Measurements from ENCODE around the gene TIMP2. TPM values are rescaled to one million over a fixed set of nuclear protein-coding genes. Genes with fewer than 3 reads are reported as not detected.

TIMP2 gene
- total RNA-seq, 1 experiment from 2014 or later, result 64.8 TPM

DNA sequence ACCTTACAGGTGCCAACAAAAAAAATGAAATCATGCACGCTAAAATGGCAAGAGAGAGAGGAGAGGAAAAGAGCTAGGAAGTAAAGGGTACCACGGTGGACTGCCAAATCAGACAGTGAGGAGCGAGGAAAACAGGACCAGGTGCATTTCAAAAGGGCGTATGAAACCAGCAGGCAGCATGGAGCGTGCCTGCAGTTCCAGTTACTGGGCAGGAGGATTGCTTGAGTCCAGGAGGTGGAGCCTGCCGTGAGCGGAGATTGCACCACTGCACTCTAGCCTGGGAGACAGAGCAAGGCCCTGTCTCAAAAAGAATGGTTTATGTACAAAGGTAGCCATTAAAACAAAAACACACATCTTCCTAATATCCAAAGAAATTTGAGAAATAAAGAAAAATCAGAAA is 100.9 kb downstream of the TIMP2 start (continued):
- no peak for TF ChIP-seq YY1 (IDR thresholded peaks at IDR 0.05; ENCODE audit: extremely low read depth, insufficient replicate concordance, low read depth, low read length)
- TF ChIP-seq ELF1 (IDR thresholded peaks at IDR 0.05; ENCODE audit: borderline replicate concordance, low read depth), result no peak
- no peak for TF ChIP-seq CEBPB (IDR thresholded peaks at IDR 0.05; ENCODE audit: low read depth)
- TF ChIP-seq, protein P1, sequence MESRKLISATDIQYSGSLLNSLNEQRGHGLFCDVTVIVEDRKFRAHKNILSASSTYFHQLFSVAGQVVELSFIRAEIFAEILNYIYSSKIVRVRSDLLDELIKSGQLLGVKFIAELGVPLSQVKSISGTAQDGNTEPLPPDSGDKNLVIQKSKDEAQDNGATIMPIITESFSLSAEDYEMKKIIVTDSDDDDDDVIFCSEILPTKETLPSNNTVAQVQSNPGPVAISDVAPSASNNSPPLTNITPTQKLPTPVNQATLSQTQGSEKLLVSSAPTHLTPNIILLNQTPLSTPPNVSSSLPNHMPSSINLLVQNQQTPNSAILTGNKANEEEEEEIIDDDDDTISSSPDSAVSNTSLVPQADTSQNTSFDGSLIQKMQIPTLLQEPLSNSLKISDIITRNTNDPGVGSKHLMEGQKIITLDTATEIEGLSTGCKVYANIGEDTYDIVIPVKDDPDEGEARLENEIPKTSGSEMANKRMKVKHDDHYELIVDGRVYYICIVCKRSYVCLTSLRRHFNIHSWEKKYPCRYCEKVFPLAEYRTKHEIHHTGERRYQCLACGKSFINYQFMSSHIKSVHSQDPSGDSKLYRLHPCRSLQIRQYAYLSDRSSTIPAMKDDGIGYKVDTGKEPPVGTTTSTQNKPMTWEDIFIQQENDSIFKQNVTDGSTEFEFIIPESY (IDR thresholded peaks at IDR 0.05; ENCODE audit: extremely low read depth, insufficient replicate concordance, low read length), result no peak

DNA sequence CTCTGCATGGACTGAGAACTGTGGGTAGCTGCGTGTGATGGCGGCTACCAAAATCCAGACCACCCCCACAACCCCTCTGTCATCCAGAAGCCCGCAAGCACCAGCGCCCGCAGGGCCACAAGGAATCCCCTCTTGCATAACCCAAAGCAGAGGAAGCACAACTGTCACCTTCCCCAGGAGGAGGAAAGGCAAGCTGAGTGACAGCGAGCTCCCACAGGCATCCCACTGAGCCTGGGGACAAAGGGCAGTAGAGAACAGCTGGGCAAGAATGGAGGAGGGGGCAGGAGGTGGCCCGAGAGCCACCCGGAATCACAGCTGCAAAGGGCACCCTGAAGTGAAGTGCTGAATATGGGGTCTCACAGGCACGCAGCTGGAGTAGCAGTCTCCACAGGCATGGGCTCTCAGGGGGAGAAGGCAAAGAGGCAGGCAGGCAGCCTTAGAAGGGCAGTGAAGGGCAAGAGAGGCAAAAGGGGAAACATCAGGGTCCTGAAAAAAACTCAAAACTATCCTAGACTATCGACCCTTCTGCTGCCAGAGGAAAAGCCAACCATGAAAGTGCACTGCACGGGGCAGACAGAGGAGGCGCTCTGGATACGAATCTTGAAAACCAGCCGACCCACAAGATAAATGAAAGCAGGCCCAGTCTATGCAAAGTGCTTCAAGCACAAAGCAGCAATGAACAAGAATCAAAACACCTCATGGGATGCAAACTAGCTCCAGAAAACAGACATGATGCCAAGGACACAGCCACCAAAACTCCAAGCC is 101.7 kb downstream of the TIMP2 start:
- H3K79me2 ChIP-seq (ENCODE audit: insufficient read depth, low read length), result peaks cover 66% of the 10 kb centered on the region
- POLR2A ChIA-PET, result interaction anchor here (0.9 kb wide), 1 partner anchor 9 kb away, joined by 3 read pairs; no protein-coding TSS in a partner anchor
- H4K20me1 ChIP-seq (ENCODE audit: insufficient read depth), result peaks cover 12% of the 10 kb centered on the region; the same call in 1 of the 2 replicates
- BruUV-seq (replicated peaks), result no TSS peak
- no peak overlapping the region for H3K9ac ChIP-seq (ENCODE audit: low read length)
- no peak overlapping the region for H3K27ac ChIP-seq (ENCODE audit: low read depth, low read length)
- TF ChIP-seq, protein P2, sequence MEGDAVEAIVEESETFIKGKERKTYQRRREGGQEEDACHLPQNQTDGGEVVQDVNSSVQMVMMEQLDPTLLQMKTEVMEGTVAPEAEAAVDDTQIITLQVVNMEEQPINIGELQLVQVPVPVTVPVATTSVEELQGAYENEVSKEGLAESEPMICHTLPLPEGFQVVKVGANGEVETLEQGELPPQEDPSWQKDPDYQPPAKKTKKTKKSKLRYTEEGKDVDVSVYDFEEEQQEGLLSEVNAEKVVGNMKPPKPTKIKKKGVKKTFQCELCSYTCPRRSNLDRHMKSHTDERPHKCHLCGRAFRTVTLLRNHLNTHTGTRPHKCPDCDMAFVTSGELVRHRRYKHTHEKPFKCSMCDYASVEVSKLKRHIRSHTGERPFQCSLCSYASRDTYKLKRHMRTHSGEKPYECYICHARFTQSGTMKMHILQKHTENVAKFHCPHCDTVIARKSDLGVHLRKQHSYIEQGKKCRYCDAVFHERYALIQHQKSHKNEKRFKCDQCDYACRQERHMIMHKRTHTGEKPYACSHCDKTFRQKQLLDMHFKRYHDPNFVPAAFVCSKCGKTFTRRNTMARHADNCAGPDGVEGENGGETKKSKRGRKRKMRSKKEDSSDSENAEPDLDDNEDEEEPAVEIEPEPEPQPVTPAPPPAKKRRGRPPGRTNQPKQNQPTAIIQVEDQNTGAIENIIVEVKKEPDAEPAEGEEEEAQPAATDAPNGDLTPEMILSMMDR (IDR thresholded peaks at IDR 0.05 in 2 of 3, conservative IDR thresholded peaks at IDR 0.05 in 1 of 3; ENCODE audit: borderline replicate concordance in 1 of 3, insufficient read depth in 1 of 3, low read depth in 2 of 3, low read length in 2 of 3), result peak in 2 of 3 experiments; percentile 37 to 72; a peak in 4 of 6 replicates
- TF ChIP-seq EZH2 (IDR thresholded peaks at IDR 0.05) (no peak), CBX3 (IDR thresholded peaks at IDR 0.05; ENCODE audit: low read depth) (0 out of 2 replicates have a peak, but pooled peaks have one; percentile 11)
- no peak for DNase-seq (ENCODE audit: low read depth, low spot score)
- no peaks in the 10 kb centered on the region for H3K27me3 ChIP-seq (ENCODE audit: insufficient read depth, low read length)
- H3K4me3 ChIP-seq (replicated peaks in 1 of 2; ENCODE audit: low read depth in 1 of 2, low read length in 2 of 2), result no peak overlapping the region
- CTCF ChIA-PET, result no interaction called here
- no peak for ATAC-seq
- H3K9me3 ChIP-seq (ENCODE audit: control insufficient read depth in 1 of 2, insufficient read depth in 1 of 2, low read depth in 1 of 2, low read length in 2 of 2), result no peaks in the 10 kb centered on the region
- no peak overlapping the region for H2AFZ ChIP-seq (ENCODE audit: low read depth, low read length, poor library complexity, severe bottlenecking)
- RAD21 ChIA-PET (ENCODE audit: low non-redundant PET in 1 of 2, low total read pairs in 2 of 2, uncharacterized antibody in 2 of 2, unreplicated experiment in 2 of 2), result no interaction called here
- H3K9me2 ChIP-seq (ENCODE audit: insufficient read depth), result no peaks in the 10 kb centered on the region
- no peaks in the 10 kb centered on the region for H3K4me1 ChIP-seq (ENCODE audit: control insufficient read depth in 1 of 2, insufficient read depth in 2 of 2, low read length in 2 of 2)
- peaks cover 77 to 92% of the 10 kb centered on the region in 2 experiments for H3K36me3 ChIP-seq (ENCODE audit: control insufficient read depth in 1 of 2, insufficient read depth in 2 of 2, low read length in 2 of 2)
- intact Hi-C loops (cut with micrococcal nuclease), result no loop called here
- no peak overlapping the region for H3K4me2 ChIP-seq (ENCODE audit: low read length)

Data from HCT116 (cell line).